ENCODE data around the gene CYP27A1.
"Not testable (repeated sequence)": the region's sequence is repeated elsewhere in the genome, so short reads cannot be mapped to it uniquely, and the experiment has no call there.

The CYP27A1 gene

GRCh38 chr2:218781691-218782527 is at the start of gene CYP27A1:
TSS of gene CYP27A1 (plus strand) at chr2:218782147. CDS start at chr2:218782183, 36 bp downstream.
- DNase-seq, result peak; percentile 44

- DNase-seq, result no peak
Observed at GRCh38 chr2:218732761-218733158, 49.2 kb upstream of the CYP27A1 start.

- DNase-seq, result no peak
Observed at GRCh38 chr2:218733171-218734021, 48.6 kb upstream of the CYP27A1 start.

GRCh38 chr2:218734190-218734975 is 47.6 kb upstream of the CYP27A1 start:
- DNase-seq, result no peak

GRCh38 chr2:218736531-218736930 is 45.4 kb upstream of the CYP27A1 start:
- DNase-seq, result no peak

- no peak for DNase-seq
Observed at GRCh38 chr2:218743068-218743467, 38.9 kb upstream of the CYP27A1 start.

GRCh38 chr2:218744615-218745014 is 37.3 kb upstream of the CYP27A1 start:
- no peak for DNase-seq

GRCh38 chr2:218745160-218745558 is 36.8 kb upstream of the CYP27A1 start:
- no peak for DNase-seq

- no peak for DNase-seq
Observed at GRCh38 chr2:218745559-218746469, 36.1 kb upstream of the CYP27A1 start.

- DNase-seq, result no peak
Observed at GRCh38 chr2:218746470-218746795, 35.5 kb upstream of the CYP27A1 start.

- DNase-seq, result no peak
Observed at GRCh38 chr2:218746960-218747359, 35.0 kb upstream of the CYP27A1 start.

- no peak for DNase-seq
Observed at GRCh38 chr2:218748741-218749441, 33.1 kb upstream of the CYP27A1 start.

GRCh38 chr2:218754201-218754600 is 27.7 kb upstream of the CYP27A1 start:
- no peak for DNase-seq

GRCh38 chr2:218754781-218755180 is 27.2 kb upstream of the CYP27A1 start:
- no peak for DNase-seq

GRCh38 chr2:218755198-218755566 is 26.8 kb upstream of the CYP27A1 start:
- no peak for DNase-seq

- no peak for DNase-seq
Observed at GRCh38 chr2:218755567-218756404, 26.2 kb upstream of the CYP27A1 start.

GRCh38 chr2:218756599-218757377 is 25.2 kb upstream of the CYP27A1 start:
- no peak for DNase-seq

GRCh38 chr2:218761795-218762194 is 20.2 kb upstream of the CYP27A1 start:
- DNase-seq, result peak; percentile 7

- not testable (repeated sequence) for DNase-seq
Observed at GRCh38 chr2:218772759-218773158, 9.2 kb upstream of the CYP27A1 start.

- no peak for DNase-seq
Observed at GRCh38 chr2:218773881-218774280, 8.1 kb upstream of the CYP27A1 start.

Measured in NCI-H2171 treated with DMSO at 0.1 percent for 48 hours (cell line).